Testis (tissue), 3 donors: ENCODE data around the gene CCBE1. TPM values are rescaled to one million over a fixed set of nuclear protein-coding genes. Genes with fewer than 3 reads are reported as not detected.

Experiments used
- DNase-seq: peaks from one replicate; pipeline ENCODE4 v3.0.0-alpha.2; 2019
- H3K27ac ChIP-seq, 2 donors: fragments of 200-600 bp; sonication (generic); one replicate each; pipeline ENCODE4 v1.5.1; 2019
- H3K27me3 ChIP-seq: fragments of 200-600 bp; sonication (generic); one replicate; pipeline ENCODE4 v1.5.1; 2019
- H3K36me3 ChIP-seq: fragments of 200-600 bp; sonication (generic); one replicate; pipeline ENCODE4 v1.5.1; 2017; ENCODE audit warnings: low read depth; ENCODE audit errors: missing control alignments
- H3K4me1 ChIP-seq: fragments of 200-600 bp; sonication (generic); one replicate; pipeline ENCODE4 v1.5.1; 2019
- H3K4me3 ChIP-seq, 2 donors: fragments of 200-600 bp; sonication (generic); one replicate each; pipeline ENCODE4 v1.5.1; 2017 to 2019
- H3K9me3 ChIP-seq: fragments of 200-600 bp; sonication (generic); one replicate; pipeline ENCODE4 v1.5.1; 2017
- POLR2A ChIP-seq: fragments of 450-650 bp; IDR thresholded peaks from one replicate; pipeline ENCODE4 v1.6.1; 2017; ENCODE audit warnings: antibody characterized with exemption, mild to moderate bottlenecking, moderate library complexity
- WGBS, 2 donors: methylation state at CpG; one replicate each; pipeline ENCODE4 v1.1.5; 2018; 5-methylcytosine and 5-hydroxymethylcytosine counted together
- intact Hi-C: fragments of 100-400 bp; cut with DNase I; formaldehyde crosslinking; loops from one replicate; pipeline ENCODE4 v1.15.1; 2023; ENCODE audit warnings: low total_unique reads
- polyA plus RNA-seq: library from polyadenylated mRNA; stranded (reverse); fragments of 350-450 nt; fragmentation: Illumina TruSeq; extraction: RNeasy Lipid Tissue Mini Kit (QIAGEN cat#74804); gene quantifications from one replicate; pipeline ENCODE4 v1.2.3, GENCODE V29; 2014; ENCODE audit warnings: low read depth, low replicate concordance; ENCODE audit not compliant: insufficient read depth
- total RNA-seq, 2 donors: library from RNA; depleted of rRNA; stranded (reverse); fragments of >200 nt; gene quantifications; one replicate each; pipeline ENCODE4 v1.2.3, GENCODE V29; 2016
- TF ChIP-seq, protein P1 (sequence below), 3 experiments: fragments of 450-650 bp in 2 of 3; fragments of 200-600 bp in 1 of 3; sonication (generic) in 1 of 3; IDR thresholded peaks; one replicate each; pipeline ENCODE4 v1.5.1; 2016 to 2019; ENCODE audit warnings: antibody characterized with exemption in 3 of 3, mild to moderate bottlenecking in 2 of 3, moderate library complexity in 1 of 3

The CCBE1 gene
- total and polyA plus RNA-seq, 3 donors from 2014 or later: 1.8 to 2.6 (median 1.9) TPM

DNA sequence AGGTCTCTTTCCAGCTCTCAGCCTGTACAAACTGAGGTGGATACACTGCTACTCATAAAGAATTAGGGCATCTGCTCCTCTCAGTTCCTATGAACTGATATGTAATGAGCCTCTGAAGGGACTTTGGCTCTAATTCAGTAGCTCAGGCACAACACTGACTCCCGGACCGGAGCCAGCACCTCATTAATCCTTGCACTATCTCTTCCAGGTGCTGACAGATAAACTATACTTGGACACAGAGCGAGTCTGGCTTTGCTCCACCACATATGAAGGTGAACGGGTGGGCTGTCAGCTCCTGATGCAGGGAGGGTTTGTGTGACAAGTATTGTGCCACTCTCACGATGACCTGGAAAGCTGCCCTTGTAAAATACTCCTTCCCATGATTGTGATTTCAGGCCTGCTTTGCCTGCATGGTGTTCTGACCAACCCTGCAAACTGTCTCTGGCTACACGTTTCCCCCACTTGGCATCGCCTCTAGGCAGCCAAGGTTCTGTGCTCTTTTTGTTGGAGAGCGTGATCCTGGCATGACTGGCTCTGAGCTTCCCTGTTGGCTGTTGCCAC lies 226.6 kb downstream of the CCBE1 start:
- no peak for DNase-seq

DNA sequence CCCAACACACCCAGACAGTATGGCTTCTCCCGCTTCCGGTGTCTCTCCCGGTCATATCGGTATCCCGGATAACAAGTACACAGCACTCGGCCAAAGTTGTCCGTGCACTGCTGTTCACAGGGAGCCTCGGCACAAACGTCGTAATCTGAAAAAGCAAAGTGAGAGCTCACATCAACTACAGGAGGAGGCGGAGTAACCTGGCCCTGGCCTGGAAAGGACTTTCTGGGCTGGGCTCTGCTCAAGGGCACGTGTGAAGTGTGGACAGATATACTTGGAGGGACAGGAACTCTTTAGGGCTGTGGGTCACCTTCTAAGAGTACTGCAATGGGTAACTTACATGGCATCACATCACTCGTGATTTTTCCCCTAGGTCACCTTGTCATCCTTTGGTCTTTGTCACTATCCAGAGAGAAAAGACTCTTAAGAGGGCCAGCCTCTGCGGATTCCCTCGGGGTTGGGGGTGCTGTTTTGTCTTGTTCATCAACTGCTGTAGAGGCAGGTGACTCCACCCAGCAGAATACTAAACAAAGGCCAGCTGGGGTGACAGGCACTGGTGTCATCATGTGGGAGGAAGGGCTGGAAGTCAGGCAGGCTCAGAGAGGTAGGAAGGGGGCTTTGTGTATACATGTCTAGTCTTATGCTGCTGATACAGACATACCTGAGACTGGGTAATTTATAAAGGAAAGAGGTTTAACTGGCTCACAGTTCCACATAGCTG lies 227.6 kb downstream of the CCBE1 start:
- no peak for DNase-seq
- intact Hi-C loops: loop anchor here (10.0 kb wide), 1 partner anchor 355 kb away; no protein-coding TSS in a partner anchor
- Histone ChIP-seq H3K4me3 (no peak overlapping the region), H3K36me3 (no peaks in the 10 kb centered on the region), H3K9me3 (no peaks in the 10 kb centered on the region), H3K27me3 (no peaks in the 10 kb centered on the region), H3K27ac (no peak overlapping the region), H3K4me1 (no peaks in the 10 kb centered on the region)
- 85 to 95% methylated on average over 15 of the region's 15 CpGs for whole genome bisulfite sequencing, 2 donors
- TF ChIP-seq, protein P1, sequence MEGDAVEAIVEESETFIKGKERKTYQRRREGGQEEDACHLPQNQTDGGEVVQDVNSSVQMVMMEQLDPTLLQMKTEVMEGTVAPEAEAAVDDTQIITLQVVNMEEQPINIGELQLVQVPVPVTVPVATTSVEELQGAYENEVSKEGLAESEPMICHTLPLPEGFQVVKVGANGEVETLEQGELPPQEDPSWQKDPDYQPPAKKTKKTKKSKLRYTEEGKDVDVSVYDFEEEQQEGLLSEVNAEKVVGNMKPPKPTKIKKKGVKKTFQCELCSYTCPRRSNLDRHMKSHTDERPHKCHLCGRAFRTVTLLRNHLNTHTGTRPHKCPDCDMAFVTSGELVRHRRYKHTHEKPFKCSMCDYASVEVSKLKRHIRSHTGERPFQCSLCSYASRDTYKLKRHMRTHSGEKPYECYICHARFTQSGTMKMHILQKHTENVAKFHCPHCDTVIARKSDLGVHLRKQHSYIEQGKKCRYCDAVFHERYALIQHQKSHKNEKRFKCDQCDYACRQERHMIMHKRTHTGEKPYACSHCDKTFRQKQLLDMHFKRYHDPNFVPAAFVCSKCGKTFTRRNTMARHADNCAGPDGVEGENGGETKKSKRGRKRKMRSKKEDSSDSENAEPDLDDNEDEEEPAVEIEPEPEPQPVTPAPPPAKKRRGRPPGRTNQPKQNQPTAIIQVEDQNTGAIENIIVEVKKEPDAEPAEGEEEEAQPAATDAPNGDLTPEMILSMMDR (IDR thresholded peaks at IDR 0.05): no peak
- no peak for TF ChIP-seq POLR2A

More for the DNA sequence above, 226.6 kb downstream of the CCBE1 start:
- intact Hi-C loops: no loop called here
- Histone ChIP-seq H3K4me1 (no peaks in the 10 kb centered on the region), H3K27ac (no peak overlapping the region), H3K36me3 (no peaks in the 10 kb centered on the region), H3K9me3 (no peaks in the 10 kb centered on the region), H3K27me3 (no peaks in the 10 kb centered on the region), H3K4me3 (no peak overlapping the region)
- 77 to 79% methylated on average over 8 of the region's 8 CpGs for WGBS, 2 donors
- TF ChIP-seq, protein P1 (IDR thresholded peaks at IDR 0.05): no peak
- TF ChIP-seq POLR2A: no peak

DNA sequence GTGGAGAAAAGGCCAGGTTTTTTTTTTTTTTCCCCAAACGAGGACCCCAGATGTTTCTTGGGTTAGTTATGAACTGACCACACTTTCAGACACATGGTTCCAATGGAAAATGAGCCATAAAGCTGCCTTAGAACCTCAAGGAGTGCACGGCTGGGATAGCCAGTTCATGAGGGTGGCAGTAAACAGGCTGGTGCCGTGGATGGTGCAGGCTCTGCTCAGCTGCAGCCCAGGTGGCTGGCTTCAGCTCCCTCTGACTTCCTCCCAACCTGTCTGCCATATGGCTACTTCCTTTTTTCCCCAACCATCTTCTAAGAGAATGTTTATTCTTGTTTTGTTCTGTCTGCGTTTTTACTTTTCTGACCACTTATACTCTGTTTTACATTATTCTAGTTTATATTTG lies 228.4 kb downstream of the CCBE1 start:
- Histone ChIP-seq H3K4me1 (no peaks in the 10 kb centered on the region), H3K27ac (no peak overlapping the region), H3K36me3 (no peaks in the 10 kb centered on the region), H3K4me3 (no peak overlapping the region), H3K27me3 (no peaks in the 10 kb centered on the region), H3K9me3 (no peaks in the 10 kb centered on the region)
- WGBS, 2 donors: 76 to 82% methylated on average over 4 of the region's 4 CpGs
- intact Hi-C loops: loop anchor here (10.0 kb wide), 1 partner anchor 356 kb away; no protein-coding TSS in a partner anchor
- TF ChIP-seq POLR2A: no peak
- TF ChIP-seq, protein P1 (IDR thresholded peaks at IDR 0.05): no peak
- no peak for DNase-seq

GRCh38 chr18:59467497-59467896 lies 229.7 kb downstream of the CCBE1 start:
- DNase-seq: no peak
- 87 to 88% methylated on average over 6 to 8 of the region's 8 CpGs for WGBS, 2 donors
- Histone ChIP-seq H3K9me3 (no peaks in the 10 kb centered on the region), H3K4me3 (no peak overlapping the region), H3K27me3 (no peaks in the 10 kb centered on the region), H3K36me3 (no peaks in the 10 kb centered on the region), H3K4me1 (no peaks in the 10 kb centered on the region), H3K27ac (no peak overlapping the region)
- TF ChIP-seq, protein P1 (IDR thresholded peaks at IDR 0.05): no peak
- no peak for TF ChIP-seq POLR2A
- intact Hi-C loops: loop anchor here (10.0 kb wide), 1 partner anchor 357 kb away; no protein-coding TSS in a partner anchor
